T-helper 22 cell (primary cell): ENCODE measurements around the gene ARHGEF26.

Experiments used
- DNase-seq: peaks from one replicate; pipeline ENCODE4 v3.0.0-alpha.2; 2020; ENCODE audit warnings: low read depth

ARHGEF26 gene

GRCh38 chr3:154252759-154253638, 131.8 kb downstream of the ARHGEF26 start:
- peak; percentile 11 for DNase-seq

GRCh38 chr3:154254527-154254926, 133.3 kb downstream of the ARHGEF26 start:
- DNase-seq: no peak

GRCh38 chr3:154273381-154273780, 152.2 kb downstream of the ARHGEF26 start:
- no peak for DNase-seq

GRCh38 chr3:154274348-154274747, 153.2 kb downstream of the ARHGEF26 start:
- DNase-seq: no peak

- DNase-seq: no peak
Measured at GRCh38 chr3:154275292-154275691, 154.1 kb downstream of the ARHGEF26 start.

GRCh38 chr3:154275965-154276364, 154.8 kb downstream of the ARHGEF26 start:
- DNase-seq: no peak

GRCh38 chr3:154280161-154280560, 159.0 kb downstream of the ARHGEF26 start:
- DNase-seq: no peak

- DNase-seq: no peak
Measured at GRCh38 chr3:154285221-154285620, 164.0 kb downstream of the ARHGEF26 start.

- DNase-seq: no peak
Measured at GRCh38 chr3:154290187-154290586, 169.0 kb downstream of the ARHGEF26 start.

GRCh38 chr3:154294016-154294415, 172.8 kb downstream of the ARHGEF26 start:
- no peak for DNase-seq

GRCh38 chr3:154301561-154301960, 180.4 kb downstream of the ARHGEF26 start:
- no peak for DNase-seq

GRCh38 chr3:154304116-154304786, 183.1 kb downstream of the ARHGEF26 start:
- DNase-seq: no peak

GRCh38 chr3:154304936-154305335, 183.7 kb downstream of the ARHGEF26 start:
- no peak for DNase-seq

- DNase-seq: no peak
Measured at GRCh38 chr3:154307363-154307762, 186.2 kb downstream of the ARHGEF26 start.
